ENCODE measurements around the gene SUZ12.
"Not testable (repeated sequence)": the region's sequence is repeated elsewhere in the genome, so short reads cannot be mapped to it uniquely, and the experiment has no call there.

SUZ12 gene

GRCh38 chr17:31964131-31964530 is 27.3 kb downstream of the SUZ12 start:
- DNase-seq: not testable (repeated sequence)

GRCh38 chr17:31967648-31968047 is 30.8 kb downstream of the SUZ12 start:
- DNase-seq: no peak

DNA sequence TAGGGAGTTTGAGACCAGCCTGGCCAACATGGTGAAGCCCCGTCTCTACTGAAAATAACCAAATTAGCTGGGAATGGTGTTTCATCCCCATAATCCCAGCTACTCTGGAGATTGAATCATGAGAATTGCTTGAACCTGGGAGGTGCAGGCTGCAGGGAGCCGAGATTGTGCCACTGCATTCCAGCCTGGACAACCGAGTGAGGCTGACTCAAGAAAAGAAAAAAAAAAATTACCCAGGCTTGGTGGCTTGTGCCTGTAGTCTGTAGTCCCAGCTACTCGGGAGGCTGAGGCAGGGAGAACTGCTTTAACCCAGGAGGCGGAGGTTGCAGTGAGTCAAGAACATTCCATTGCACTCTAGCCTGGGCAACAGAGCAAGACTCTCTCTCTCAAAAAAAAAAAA is 33.6 kb downstream of the SUZ12 start:
- DNase-seq: not testable (repeated sequence)

GRCh38 chr17:31974269-31975071 is 37.7 kb downstream of the SUZ12 start:
- DNase-seq: not testable (repeated sequence)

DNA sequence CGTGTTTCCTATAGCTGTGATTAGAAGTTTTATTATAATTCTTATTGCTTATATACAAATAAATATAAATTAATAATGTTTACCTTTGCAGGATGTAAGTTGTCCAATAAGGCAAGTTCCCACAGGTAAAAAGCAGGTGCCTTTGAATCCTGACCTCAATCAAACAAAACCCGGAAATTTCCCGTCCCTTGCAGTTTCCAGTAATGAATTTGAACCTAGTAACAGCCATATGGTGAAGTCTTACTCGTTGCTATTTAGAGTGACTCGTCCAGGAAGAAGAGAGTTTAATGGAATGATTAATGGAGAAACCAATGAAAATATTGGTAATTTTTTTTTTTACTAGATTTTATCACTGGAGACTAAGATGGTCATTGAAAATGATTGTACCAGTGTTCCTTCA is 38.6 kb downstream of the SUZ12 start:
- DNase-seq: not testable (repeated sequence)

DNA sequence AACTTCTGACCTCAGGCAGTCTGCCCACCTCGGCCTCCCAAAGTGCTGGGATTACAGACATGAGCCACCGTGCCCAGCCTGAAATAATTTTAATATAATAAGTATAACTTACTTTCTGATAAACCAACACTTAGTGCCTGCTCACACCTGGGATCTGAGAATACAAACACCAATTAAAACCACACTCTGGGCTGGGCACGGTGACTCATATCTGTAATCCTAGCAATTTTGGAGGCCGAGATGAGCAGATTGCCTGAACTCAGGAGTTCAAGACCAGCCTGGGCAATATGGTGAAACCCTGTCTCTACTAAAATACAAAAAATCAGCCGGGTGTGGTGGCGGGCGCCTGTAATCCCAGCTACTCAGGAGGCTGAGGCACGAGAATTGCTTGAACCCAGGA is 55.0 kb downstream of the SUZ12 start:
- not testable (repeated sequence) for DNase-seq

- DNase-seq: no peak
Observed at GRCh38 chr17:31997005-31997404, 60.2 kb downstream of the SUZ12 start.

- peak; percentile 85 to 87 for DNase-seq
Observed at GRCh38 chr17:32006957-32007462, 70.2 kb downstream of the SUZ12 start, which contains the start of gene LRRC37B. LRRC37B (plus strand) TSS chr17:32007383; CDS start chr17:32021393, 14,010 bp downstream.

DNA sequence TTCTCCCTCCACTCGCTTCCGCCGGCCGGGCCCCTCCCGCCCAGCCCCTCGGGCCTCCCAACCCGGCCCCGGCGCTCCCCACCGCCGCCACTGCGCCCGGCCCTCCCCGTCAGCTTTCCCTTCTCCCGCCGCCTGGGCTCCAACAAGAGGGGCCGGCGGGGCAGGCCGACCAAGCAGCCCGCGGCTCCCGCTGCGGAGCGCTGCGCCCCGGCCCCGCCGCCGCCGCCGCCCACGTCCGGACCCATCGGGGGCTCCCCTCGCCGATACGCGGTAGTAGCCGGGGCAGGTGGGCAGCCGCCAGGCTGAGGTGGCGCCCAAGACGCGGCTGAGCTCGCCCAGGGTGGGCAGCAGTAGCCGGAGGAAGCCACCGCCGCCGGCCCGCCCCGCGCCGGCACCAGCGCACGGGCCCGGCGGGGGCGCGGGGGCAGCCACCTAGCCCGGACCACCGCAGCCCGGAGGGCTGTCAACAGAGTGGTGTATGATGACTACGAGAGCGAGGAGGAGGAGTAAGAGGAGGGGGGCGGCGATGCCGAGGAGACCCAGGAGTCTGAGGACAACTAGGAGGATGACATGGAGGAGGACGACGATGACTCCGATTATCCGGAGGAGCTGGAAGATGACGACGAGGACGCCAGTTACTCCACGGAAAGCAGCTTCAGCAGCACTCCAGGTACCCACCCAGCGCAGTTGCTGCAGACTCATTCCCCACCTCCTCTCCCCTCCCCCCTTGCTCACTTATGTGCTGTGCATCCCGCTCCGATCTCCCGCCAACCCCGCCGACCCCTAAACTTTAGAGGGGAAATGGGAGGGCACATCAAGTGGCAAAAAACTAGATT is 70.9 kb downstream of the SUZ12 start:
- peak; percentile 15 to 28 for DNase-seq

DNA sequence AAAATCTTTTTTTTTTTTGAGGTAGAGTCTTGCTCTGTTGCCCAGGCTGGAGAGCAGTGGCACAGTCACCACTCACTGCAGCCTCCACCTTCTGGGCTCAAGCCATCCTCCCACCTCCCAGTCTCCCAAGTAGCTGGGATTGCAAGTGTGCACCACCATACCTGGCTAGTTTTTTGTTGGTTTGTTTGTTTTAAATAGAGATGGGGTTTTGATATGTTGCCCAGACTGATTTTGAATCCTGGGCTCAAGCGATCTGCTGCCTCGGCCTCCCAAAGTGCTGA is 72.4 kb downstream of the SUZ12 start:
- DNase-seq: no peak

- DNase-seq: no peak
Observed at GRCh38 chr17:32010114-32010513, 73.3 kb downstream of the SUZ12 start.

DNA sequence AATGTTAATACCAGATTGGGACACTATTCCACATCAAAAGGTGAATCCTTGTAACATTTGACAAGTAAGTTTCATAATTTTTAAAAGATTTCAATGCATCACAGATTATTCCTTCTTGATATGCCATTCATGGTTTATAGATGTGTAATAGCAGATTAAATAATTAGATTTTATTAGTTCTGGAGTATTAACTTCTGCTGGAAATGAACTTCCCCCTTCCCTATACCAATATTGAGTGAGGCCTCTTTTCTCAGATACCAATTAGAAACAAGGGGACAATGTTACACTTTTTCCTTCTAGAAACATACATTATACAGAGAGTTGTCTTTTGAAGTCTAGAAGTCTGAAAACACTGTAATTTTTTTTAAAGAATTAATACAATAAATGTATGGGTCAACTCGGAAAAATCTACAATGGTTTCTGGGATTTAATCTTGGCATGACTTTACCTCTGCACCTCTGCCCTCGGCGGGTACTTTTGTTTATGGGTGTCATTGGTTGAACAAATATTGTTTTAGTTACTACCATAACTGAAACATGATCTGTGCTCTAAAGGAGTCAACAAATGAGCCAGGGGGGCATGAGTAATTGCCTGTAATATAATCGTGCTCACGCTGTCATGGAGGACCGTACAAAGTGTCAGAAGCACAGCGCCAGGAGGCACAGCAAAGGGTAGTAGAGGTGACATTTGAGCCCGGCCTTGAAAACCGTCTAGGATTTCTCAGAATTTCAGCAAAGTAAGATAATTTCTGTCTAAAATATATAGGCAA is 78.6 kb downstream of the SUZ12 start:
- no peak for DNase-seq

DNA sequence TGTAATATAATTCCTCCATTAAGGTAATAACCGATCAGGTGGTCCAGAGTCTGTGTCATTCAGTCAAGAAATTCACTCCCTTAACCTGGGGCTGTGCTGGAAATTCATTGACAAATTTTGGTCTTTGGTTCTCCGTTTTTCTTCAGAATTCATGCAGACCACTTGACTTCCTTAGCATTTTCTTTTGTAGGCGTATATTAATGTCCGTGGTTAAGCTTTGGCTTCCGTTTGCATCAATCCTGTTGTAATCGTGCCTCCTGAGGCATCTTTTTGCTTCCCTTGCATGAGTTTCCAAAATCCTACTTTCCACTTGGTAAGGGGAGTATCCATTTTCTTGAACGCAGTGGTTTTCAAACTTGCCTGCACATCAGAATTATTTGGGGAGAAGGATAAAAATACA is 79.4 kb downstream of the SUZ12 start:
- no peak for DNase-seq

- DNase-seq: no peak
Observed at GRCh38 chr17:32019228-32019627, 82.4 kb downstream of the SUZ12 start.

DNA sequence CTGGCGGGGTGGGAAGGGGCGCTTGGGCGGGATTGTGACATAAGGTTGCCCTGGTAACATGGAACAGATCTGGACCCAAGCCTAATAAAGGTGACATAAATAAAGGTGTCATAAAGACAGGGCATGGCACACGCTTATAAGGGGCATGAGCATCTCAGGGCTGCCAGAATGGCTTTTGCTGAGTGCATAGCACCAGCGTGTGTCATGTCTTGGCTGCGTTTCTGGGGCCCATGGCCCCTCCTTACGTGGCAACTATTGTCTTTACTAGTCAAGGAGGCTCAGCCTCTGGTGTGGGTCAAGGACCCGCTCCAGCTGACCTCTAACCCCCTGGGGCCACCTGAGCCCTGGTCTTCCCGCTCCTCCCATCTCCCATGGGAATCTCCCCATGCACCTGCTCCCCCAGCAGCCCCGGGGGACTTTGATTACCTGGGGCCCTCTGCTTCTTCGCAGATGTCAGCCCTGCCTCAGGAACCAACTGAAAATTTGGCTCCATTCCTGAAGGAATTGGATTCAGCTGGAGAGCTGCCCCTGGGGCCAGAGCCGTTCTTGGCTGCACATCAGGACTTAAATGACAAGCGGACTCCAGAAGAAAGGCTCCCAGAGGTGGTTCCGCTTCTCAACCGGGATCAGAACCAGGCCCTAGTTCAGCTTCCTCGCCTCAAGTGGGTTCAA is 84.3 kb downstream of the SUZ12 start:
- no peak for DNase-seq

- no peak for DNase-seq
Observed at GRCh38 chr17:32021615-32021955, 84.8 kb downstream of the SUZ12 start.

DNA sequence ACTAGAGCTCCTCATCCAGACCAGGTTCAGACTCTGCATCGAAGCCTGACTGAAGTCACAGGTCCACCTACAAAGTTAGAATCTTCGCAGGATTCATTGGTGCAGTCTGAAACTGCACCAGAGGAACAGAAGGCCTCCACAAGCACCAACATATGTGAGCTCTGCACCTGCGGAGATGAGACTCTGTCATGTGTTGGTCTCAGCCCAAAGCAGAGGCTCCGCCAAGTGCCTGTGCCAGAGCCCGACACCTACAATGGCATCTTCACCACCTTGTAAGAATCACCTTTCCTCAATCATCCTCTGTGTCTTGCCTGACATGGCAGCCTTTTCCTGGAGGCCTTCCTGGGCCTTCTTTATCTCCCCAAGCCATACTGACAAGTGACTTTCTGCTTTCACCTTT is 85.7 kb downstream of the SUZ12 start:
- DNase-seq: not testable (repeated sequence)

DNA sequence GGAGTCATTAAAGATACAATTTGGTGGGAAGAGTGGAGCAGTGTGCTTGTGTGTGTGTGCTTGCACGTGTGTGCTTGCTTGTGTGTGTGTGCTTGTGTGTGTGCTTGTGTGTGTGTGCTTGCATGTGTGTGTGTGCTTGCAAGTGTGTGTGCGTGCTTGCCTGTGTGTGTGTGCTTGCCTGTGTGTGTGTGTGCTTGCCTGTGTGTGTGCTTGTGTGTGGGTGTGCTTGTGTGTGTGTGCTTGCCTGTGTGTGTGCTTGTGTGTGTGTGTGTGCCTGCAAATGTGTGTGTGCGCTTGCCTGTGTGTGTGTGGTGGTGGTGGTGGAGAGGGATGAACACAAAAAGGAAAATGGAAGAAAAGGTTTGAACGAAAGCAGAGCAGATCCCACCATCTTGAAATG is 90.5 kb downstream of the SUZ12 start:
- not testable (repeated sequence) for DNase-seq

DNA sequence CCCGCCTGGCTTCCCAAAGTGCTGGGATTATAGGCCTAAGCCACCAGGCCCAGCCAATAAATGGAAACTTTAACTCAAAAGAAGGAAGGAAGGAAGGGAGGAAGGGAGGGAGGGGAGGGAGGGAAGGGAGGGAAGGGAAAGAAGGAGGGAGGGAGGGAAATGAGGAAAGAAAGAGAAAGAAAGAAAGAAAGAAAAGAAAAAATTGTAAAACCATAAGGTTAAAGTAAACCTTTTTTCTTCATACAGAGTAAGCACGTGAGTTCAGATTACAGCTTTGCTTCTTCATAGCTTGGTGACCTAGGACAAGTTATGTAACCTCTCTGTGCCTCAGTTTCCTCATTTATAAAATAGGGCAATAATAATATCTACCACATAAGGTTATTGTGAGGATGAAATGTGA is 96.4 kb downstream of the SUZ12 start:
- no peak for DNase-seq

DNA sequence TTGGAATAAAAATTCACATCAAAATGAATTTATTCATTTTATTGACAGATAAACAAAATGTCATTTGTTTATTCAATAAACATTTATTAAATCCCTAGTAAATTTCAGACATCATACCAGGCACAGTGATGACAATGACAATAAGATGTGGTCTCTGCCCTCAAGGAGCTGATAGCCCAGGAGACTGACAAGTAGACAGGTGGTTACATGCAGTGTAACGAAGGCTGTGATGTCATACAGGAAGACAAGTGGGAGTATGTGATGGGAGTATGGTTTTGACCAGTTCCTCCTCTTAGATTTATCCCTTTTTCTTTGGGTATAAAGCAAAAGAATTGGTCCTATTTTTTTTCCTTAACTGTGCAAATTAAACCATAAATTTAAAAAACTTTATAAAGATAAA is 97.0 kb downstream of the SUZ12 start:
- DNase-seq: not testable (repeated sequence)

DNA sequence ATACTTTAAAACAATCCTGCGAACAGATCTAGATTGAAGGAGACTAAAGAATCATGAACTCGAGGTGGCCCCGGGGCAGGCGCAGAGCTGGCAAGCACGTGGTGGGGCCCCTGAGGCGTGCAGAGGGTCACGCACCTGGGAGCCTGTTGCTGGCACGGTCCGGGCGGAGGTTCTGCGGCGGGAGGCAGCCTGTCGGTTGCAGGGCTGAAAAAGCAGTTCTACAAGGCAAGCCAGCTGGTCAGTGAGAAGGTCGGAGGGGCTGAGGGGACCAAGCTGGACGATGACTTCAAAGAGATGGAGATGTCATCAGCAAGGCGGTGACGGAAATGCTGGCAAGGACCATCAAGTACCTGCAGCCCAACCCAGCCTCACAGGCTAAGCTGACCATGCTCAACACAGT is 103.4 kb downstream of the SUZ12 start:
- DNase-seq: not testable (repeated sequence)

- not testable (repeated sequence) for DNase-seq
Observed at GRCh38 chr17:32041306-32041875, 104.6 kb downstream of the SUZ12 start.
